ENCODE measurements around the gene NCAM2.

Gene NCAM2

DNA sequence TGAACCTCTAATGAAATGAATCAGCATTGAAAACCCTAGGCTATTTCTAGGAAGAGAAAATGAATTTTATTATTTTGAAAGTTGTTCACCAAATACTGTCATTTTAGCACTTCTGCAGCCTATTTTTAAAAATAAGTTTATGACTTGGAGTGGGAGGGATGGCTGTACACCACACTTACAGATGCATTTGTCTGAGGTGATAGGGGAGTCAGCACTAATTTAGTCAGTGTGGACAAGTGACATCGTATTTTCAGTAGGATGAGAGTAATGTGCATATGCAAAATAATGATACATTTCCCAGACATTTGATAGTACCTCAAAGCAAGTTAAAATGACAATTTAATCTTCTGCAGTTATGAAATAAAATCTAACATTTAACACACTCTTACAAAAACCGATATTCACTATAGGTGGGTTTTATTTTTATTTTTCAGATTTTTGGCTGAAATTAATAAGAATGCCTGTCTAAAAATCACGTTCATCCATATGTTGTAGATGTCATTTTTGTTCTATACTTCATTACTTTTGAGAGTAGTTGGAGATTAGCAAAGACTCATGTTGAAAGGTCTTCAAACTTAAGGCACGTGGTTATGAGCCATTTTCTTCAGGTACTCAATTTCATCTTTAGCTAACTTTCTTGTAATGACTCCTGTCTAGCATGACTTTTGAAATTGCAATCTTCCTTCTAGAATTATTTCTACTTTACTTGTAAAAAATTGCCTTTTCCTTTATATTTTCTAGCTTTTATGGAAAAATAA is 186.7 kb downstream of the NCAM2 start:
- TF ChIP-seq, protein P1, sequence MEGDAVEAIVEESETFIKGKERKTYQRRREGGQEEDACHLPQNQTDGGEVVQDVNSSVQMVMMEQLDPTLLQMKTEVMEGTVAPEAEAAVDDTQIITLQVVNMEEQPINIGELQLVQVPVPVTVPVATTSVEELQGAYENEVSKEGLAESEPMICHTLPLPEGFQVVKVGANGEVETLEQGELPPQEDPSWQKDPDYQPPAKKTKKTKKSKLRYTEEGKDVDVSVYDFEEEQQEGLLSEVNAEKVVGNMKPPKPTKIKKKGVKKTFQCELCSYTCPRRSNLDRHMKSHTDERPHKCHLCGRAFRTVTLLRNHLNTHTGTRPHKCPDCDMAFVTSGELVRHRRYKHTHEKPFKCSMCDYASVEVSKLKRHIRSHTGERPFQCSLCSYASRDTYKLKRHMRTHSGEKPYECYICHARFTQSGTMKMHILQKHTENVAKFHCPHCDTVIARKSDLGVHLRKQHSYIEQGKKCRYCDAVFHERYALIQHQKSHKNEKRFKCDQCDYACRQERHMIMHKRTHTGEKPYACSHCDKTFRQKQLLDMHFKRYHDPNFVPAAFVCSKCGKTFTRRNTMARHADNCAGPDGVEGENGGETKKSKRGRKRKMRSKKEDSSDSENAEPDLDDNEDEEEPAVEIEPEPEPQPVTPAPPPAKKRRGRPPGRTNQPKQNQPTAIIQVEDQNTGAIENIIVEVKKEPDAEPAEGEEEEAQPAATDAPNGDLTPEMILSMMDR (IDR thresholded peaks at IDR 0.05; ENCODE audit: low read depth, low read length): no peak
- no peak for DNase-seq (ENCODE audit: low read depth in 2 of 2)
- H3K4me3 ChIP-seq (replicated peaks in 1 of 2; ENCODE audit: low read depth in 2 of 2, low read length in 2 of 2): no peak overlapping the region

GRCh38 chr21:21187579-21187978 is 189.4 kb downstream of the NCAM2 start:
- H3K4me3 ChIP-seq (replicated peaks in 1 of 2; ENCODE audit: low read depth in 2 of 2, low read length in 2 of 2): no peak overlapping the region
- TF ChIP-seq, protein P1 (IDR thresholded peaks at IDR 0.05; ENCODE audit: low read depth, low read length): no peak
- peak in 1 of 2 donors; percentile 43 for DNase-seq (ENCODE audit: low read depth in 2 of 2)

DNA sequence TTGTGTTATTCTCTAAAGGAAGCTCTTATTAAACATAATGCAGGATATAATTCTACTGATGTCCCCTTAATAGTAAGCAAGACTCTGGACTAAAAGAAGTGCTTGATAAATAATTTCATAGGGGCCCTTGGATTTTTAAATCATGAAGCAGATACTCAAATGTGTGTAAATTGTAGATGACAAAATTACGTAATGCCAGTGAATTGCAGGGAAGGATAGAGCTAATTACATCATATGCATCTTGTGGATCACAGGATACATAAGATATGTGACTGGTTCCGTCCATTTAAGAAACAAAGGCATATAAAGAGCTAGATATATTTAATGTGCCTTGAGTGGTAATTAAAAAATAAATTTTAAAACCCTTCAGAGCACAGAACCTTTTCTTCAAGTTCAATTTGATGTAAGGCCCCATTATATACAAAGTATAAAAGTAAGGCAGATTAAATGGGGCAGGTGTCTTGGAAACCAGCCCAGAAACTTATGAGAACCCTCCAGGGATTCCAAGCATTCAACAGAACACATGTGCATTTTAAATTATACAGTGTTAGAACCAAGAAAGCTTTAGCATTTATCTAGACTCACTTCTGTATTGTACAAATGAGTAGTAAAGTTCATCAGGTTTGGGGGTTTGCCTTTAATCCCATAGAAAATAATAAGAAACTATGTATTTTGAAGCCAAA is 190.4 kb downstream of the NCAM2 start:
- peak; percentile 16 to 31 for DNase-seq (ENCODE audit: low read depth in 2 of 2)
- TF ChIP-seq, protein P1 (IDR thresholded peaks at IDR 0.05; ENCODE audit: low read depth, low read length): no peak
- H3K4me3 ChIP-seq (replicated peaks in 1 of 2; ENCODE audit: low read depth in 2 of 2, low read length in 2 of 2): no peak overlapping the region

- no peak overlapping the region for H3K4me3 ChIP-seq (replicated peaks in 1 of 2; ENCODE audit: low read depth in 2 of 2, low read length in 2 of 2)
- DNase-seq (ENCODE audit: low read depth in 2 of 2): no peak
- TF ChIP-seq, protein P1 (IDR thresholded peaks at IDR 0.05; ENCODE audit: low read depth, low read length): no peak
Measured at GRCh38 chr21:21195417-21195943, 197.3 kb downstream of the NCAM2 start.

DNA sequence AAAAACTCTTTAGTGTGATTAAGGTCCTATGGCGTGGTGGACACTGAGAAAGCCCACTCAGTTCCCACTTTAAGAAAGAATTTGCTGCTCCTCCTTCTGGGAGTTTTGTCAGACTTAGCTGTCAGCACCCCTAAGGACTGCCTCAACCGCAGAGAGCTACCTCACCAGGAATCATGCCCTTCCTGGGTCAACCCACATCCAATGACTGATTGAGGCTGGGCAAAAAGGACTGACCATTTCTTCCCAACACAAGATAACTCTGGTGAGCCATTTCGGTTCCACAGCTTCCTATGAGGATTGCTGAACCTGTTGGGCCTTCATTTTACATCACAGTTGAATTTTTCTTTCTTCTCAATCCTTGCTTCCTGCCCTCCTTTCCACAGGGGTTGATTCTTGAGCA is 197.9 kb downstream of the NCAM2 start:
- no peak overlapping the region for H3K4me3 ChIP-seq (replicated peaks in 1 of 2; ENCODE audit: low read depth in 2 of 2, low read length in 2 of 2)
- TF ChIP-seq, protein P1 (IDR thresholded peaks at IDR 0.05; ENCODE audit: low read depth, low read length): no peak
- DNase-seq (ENCODE audit: low read depth in 2 of 2): peak; percentile 43 to 50

DNA sequence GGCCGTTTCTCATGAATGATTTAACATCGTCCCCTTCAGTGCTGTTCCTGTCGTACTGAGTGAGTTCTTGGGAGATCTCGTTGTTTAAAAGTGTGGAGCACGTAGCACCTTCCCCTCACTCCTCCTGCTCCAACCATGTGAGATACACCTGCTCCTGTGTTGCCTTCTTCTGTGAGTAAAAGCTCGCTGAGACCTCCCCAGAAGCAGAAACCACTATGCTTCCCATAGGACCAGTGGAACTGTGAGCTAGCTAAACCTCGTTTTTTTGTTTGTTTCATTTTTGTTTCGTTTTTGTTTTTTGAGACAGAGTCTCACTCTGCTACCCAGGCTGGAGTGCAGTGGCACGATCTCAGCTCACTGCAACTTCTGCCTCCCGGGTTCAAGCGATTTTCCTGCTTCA is 198.6 kb downstream of the NCAM2 start:
- no peak overlapping the region for H3K4me3 ChIP-seq (replicated peaks in 1 of 2; ENCODE audit: low read depth in 2 of 2, low read length in 2 of 2)

More for the DNA sequence above, 198.6 kb downstream of the NCAM2 start:
- no peak for DNase-seq (ENCODE audit: low read depth in 2 of 2)
- TF ChIP-seq, protein P1 (IDR thresholded peaks at IDR 0.05; ENCODE audit: low read depth, low read length): no peak
